H1 (cell line): ENCODE results near the gene PHACTR1. TPM values are rescaled to one million over a fixed set of nuclear protein-coding genes. Genes with fewer than 3 reads are reported as not detected.

ENCODE experiments used
- CTCF ChIA-PET: fragments of 300-600 bp; sonication (Branson Sonifier 250); formaldehyde crosslinking; loops from one replicate; lab custom pipeline; 2021; ENCODE audit not compliant: partially characterized antibody; lab: Charles Lee
- POLR2A ChIA-PET: fragments of 300-600 bp; sonication (Branson Sonifier 250); formaldehyde crosslinking; loops from one replicate; lab custom pipeline; 2021; ENCODE audit warnings: inconsistent platforms; ENCODE audit not compliant: partially characterized antibody; lab: Charles Lee
- DNase-seq, 2 experiments: peaks; one replicate each; pipeline versions ENCODE4 v3.0.0 to v3.0.0-alpha.2; 2010 to 2022; ENCODE audit warnings: low spot score in 2 of 2, low read depth in 1 of 2, mixed read lengths in 1 of 2
- FAIRE-seq: peaks from 2 replicates; lab custom pipeline; 2011; peaks lifted over from hg19 to GRCh38; lab: Jason Lieb, UNC
- H2AFZ ChIP-seq: 2 replicates; pipeline ENCODE4 v1.8.1; 2012; ENCODE audit warnings: low read length, inconsistent platforms
- H2AK5ac ChIP-seq: 2 replicates; pipeline ENCODE4 v1.6.1; 2013; ENCODE audit warnings: low read depth, low read length
- H2BK120ac ChIP-seq: replicated peaks from 2 replicates; pipeline ENCODE3; 2013; ENCODE audit warnings: low read depth, low read length, inconsistent platforms
- H2BK12ac ChIP-seq: 2 replicates; pipeline ENCODE4 v1.6.1; 2013; ENCODE audit warnings: low read depth, low read length
- H2BK15ac ChIP-seq: 2 replicates; pipeline ENCODE4 v1.6.1; 2013; ENCODE audit warnings: low read length
- H2BK20ac ChIP-seq: 2 replicates; pipeline ENCODE4 v1.6.1; 2013; ENCODE audit warnings: low read length
- H2BK5ac ChIP-seq: 2 replicates; pipeline ENCODE4 v1.6.1; 2013; ENCODE audit warnings: low read depth, low read length
- H3K14ac ChIP-seq: 2 replicates; pipeline ENCODE4 v1.6.1; 2013; ENCODE audit warnings: inconsistent platforms; ENCODE audit not compliant: insufficient read length
- H3K18ac ChIP-seq: 2 replicates; pipeline ENCODE4 v1.6.1; 2013; ENCODE audit warnings: low read length; ENCODE audit errors: extremely low read depth
- H3K23ac ChIP-seq: 2 replicates; pipeline ENCODE4 v1.6.1; 2013; ENCODE audit warnings: inconsistent platforms; ENCODE audit not compliant: insufficient read length
- H3K23me2 ChIP-seq: 2 replicates; pipeline ENCODE4 v1.6.1; 2013; ENCODE audit warnings: low read depth, low read length
- H3K27ac ChIP-seq: 2 replicates; pipeline ENCODE4 v1.6.1; 2011; ENCODE audit warnings: low read depth, low read length, inconsistent platforms
- H3K27me3 ChIP-seq, 4 experiments: replicated peaks in 1 of 4; 1 replicate in 1 of 4; 2 replicates in 3 of 4; pipeline versions ENCODE4 v1.6.1 to v1.8.1; 2011 to 2013; ENCODE audit warnings: low read length in 3 of 4, mild to moderate bottlenecking in 3 of 4, inconsistent platforms in 2 of 4, mixed read lengths in 2 of 4, moderate library complexity in 1 of 4; ENCODE audit not compliant: control insufficient read depth in 3 of 4, insufficient read depth in 3 of 4; ENCODE audit errors: extremely low read depth in 1 of 4
- H3K36me3 ChIP-seq, 4 experiments: 2 replicates each; pipeline versions ENCODE4 v1.6.1 to v1.8.1; 2011 to 2013; ENCODE audit warnings: mild to moderate bottlenecking in 4 of 4, low read length in 3 of 4, moderate library complexity in 2 of 4, control low read depth in 1 of 4, inconsistent platforms in 1 of 4; ENCODE audit not compliant: insufficient read depth in 4 of 4, control insufficient read depth in 2 of 4
- H3K4ac ChIP-seq: replicated peaks from 2 replicates; pipeline ENCODE3; 2013; ENCODE audit warnings: low read length, low read depth, mixed read lengths, inconsistent platforms; ENCODE audit not compliant: insufficient read length
- H3K4me1 ChIP-seq, 4 experiments: replicated peaks in 1 of 4; 1 replicate in 1 of 4; 2 replicates in 3 of 4; pipeline versions ENCODE4 v1.6.1 to v1.8.1; 2011 to 2013; ENCODE audit warnings: low read length in 3 of 4, inconsistent platforms in 2 of 4, mixed read lengths in 1 of 4; ENCODE audit not compliant: insufficient read depth in 4 of 4, control insufficient read depth in 3 of 4
- H3K4me2 ChIP-seq, 2 experiments: 2 replicates each; pipeline versions ENCODE4 v1.6.1 to v1.8.1; 2011 to 2013; ENCODE audit warnings: low read depth in 2 of 2, low read length in 2 of 2, control low read depth in 1 of 2, inconsistent platforms in 1 of 2, mild to moderate bottlenecking in 1 of 2; ENCODE audit not compliant: insufficient read depth in 1 of 2
- H3K4me3 ChIP-seq, 4 experiments: fragments of 200-600, 300-600 bp in 1 of 4; sonication (generic), shearing (Covaris generic), sonication (Bioruptor Twin) in 1 of 4; 2 replicates each; pipeline versions ENCODE4 v1.5.1 to v1.8.1; 2011 to 2016; ENCODE audit warnings: low read length in 4 of 4, low read depth in 3 of 4, control low read depth in 2 of 4, inconsistent platforms in 2 of 4, mild to moderate bottlenecking in 2 of 4, mixed read lengths in 1 of 4, moderate library complexity in 1 of 4; ENCODE audit not compliant: insufficient read depth in 2 of 4; ENCODE audit errors: extremely low read depth in 1 of 4
- H3K56ac ChIP-seq: replicated peaks from 2 replicates; pipeline ENCODE3; 2013; ENCODE audit warnings: low read depth, mild to moderate bottlenecking, mixed read lengths, low read length, inconsistent platforms; ENCODE audit not compliant: insufficient read length
- H3K79me1 ChIP-seq: 2 replicates; pipeline ENCODE4 v1.6.1; 2013; ENCODE audit warnings: low read depth, low read length, control low read depth
- H3K79me2 ChIP-seq, 2 experiments: 2 replicates each; pipeline versions ENCODE4 v1.6.1 to v1.8.1; 2012 to 2013; ENCODE audit warnings: low read length in 2 of 2, mild to moderate bottlenecking in 2 of 2, inconsistent platforms in 1 of 2; ENCODE audit not compliant: insufficient read depth in 2 of 2, control insufficient read depth in 1 of 2
- H3K9ac ChIP-seq, 4 experiments: replicated peaks in 1 of 4; 1 replicate in 1 of 4; 2 replicates in 3 of 4; pipeline versions ENCODE4 v1.6.1 to v1.8.1; 2011 to 2013; ENCODE audit warnings: low read depth in 3 of 4, low read length in 3 of 4, control low read depth in 2 of 4, mild to moderate bottlenecking in 2 of 4, moderate library complexity in 2 of 4, inconsistent platforms in 1 of 4; ENCODE audit errors: extremely low read depth in 1 of 4
- H3K9me3 ChIP-seq, 2 experiments: 2 replicates each; pipeline versions ENCODE4 v1.6.1 to v1.8.1; 2012 to 2013; ENCODE audit warnings: mild to moderate bottlenecking in 2 of 2, moderate library complexity in 2 of 2, control low read depth in 1 of 2, inconsistent platforms in 1 of 2, low read depth in 1 of 2, low read length in 1 of 2, mixed read lengths in 1 of 2; ENCODE audit not compliant: insufficient read depth in 2 of 2
- H4K20me1 ChIP-seq, 2 experiments: replicated peaks in 1 of 2; 2 replicates each; pipeline versions ENCODE3 to v1.8.1; 2011 to 2013; ENCODE audit warnings: inconsistent platforms in 2 of 2, low read length in 2 of 2, mild to moderate bottlenecking in 1 of 2; ENCODE audit not compliant: insufficient read depth in 2 of 2, control insufficient read depth in 1 of 2
- H4K5ac ChIP-seq: 2 replicates; pipeline ENCODE4 v1.6.1; 2013; ENCODE audit warnings: low read length, low read depth, mixed read lengths, inconsistent platforms; ENCODE audit not compliant: insufficient read length
- H4K8ac ChIP-seq: 2 replicates; pipeline ENCODE4 v1.8.0; 2013; ENCODE audit warnings: mild to moderate bottlenecking, moderate library complexity, low read length, inconsistent platforms; ENCODE audit not compliant: insufficient read depth; ENCODE audit errors: extremely low read depth
- H4K91ac ChIP-seq: replicated peaks from 2 replicates; pipeline ENCODE3; 2013; ENCODE audit warnings: low read length, mixed read lengths, inconsistent platforms; ENCODE audit not compliant: insufficient read length
- BRCA1 ChIP-seq: IDR thresholded peaks from 2 replicates; pipeline ENCODE4 v1.6.1; 2012; ENCODE audit warnings: low read depth, low read length, improper control_type of control experiment
- GTF2F1 ChIP-seq: IDR thresholded peaks from 2 replicates; pipeline ENCODE4 v1.6.1; 2012; ENCODE audit warnings: low read depth, low read length, improper control_type of control experiment, borderline replicate concordance
- HDAC2 ChIP-seq, 2 experiments: fragments of 300-600 bp in 1 of 2; sonication (generic) in 1 of 2; IDR thresholded peaks; 2 replicates each; pipeline ENCODE4 v1.6.1; 2011 to 2012; ENCODE audit warnings: low read depth in 2 of 2, low read length in 2 of 2, mild to moderate bottlenecking in 2 of 2, moderate library complexity in 2 of 2, borderline replicate concordance in 1 of 2, inconsistent platforms in 1 of 2
- SRF ChIP-seq: IDR thresholded peaks from 2 replicates; pipeline ENCODE4 v1.6.1; 2011; ENCODE audit warnings: mild to moderate bottlenecking, low read depth, low read length, moderate library complexity
- TAF7 ChIP-seq: optimal IDR thresholded peaks from 2 replicates; pipeline ENCODE3; 2011; ENCODE audit warnings: low read depth, mild to moderate bottlenecking, inconsistent platforms, low read length, moderate library complexity, borderline replicate concordance
- YY1 ChIP-seq: IDR thresholded peaks from 2 replicates; pipeline ENCODE4 v1.6.1; 2011; ENCODE audit warnings: low read depth, mild to moderate bottlenecking, low read length
- WGBS, 2 experiments: shearing (Covaris generic) in 1 of 2; methylation state at CpG; one replicate each; pipeline versions ENCODE4 v1.1.6 to v1.1.7; 2013 to 2015; ENCODE audit warnings: low lambda C conversion rate in 2 of 2, mixed read lengths in 2 of 2, inconsistent platforms in 1 of 2, low coverage in 1 of 2, missing lambda C conversion rate in 1 of 2; ENCODE audit not compliant: insufficient replicate concordance in 2 of 2, insufficient coverage in 1 of 2, insufficient read length in 1 of 2; ENCODE audit errors: extremely low coverage in 1 of 2, missing lambda C conversion rate in 1 of 2; 5-methylcytosine and 5-hydroxymethylcytosine counted together
- polyA plus RNA-seq, 7 experiments: library from polyadenylated mRNA; depleted of rRNA in 3 of 7; stranded (reverse) in 5 of 7; unstranded in 2 of 7; fragments of >200 nt in 5 of 7; fragments of 200-250 nt in 2 of 7; gene quantifications; 1 replicate in 5 of 7; 2 replicates in 1 of 7; 4 replicates in 1 of 7; pipeline versions ENCODE4 v1.2.1 to v1.2.3, GENCODE V29; 2011 to 2013; ENCODE audit warnings: missing spikeins in 2 of 7, mixed read lengths in 2 of 7
- total RNA-seq: library from RNA; stranded (reverse); fragmentation: NEBNext Ultra II Directional; extraction: Animal tissue kit (Norgen Biotek cat#: 25700); gene quantifications from 2 replicates; pipeline ENCODE4 v1.2.1, GENCODE V29; 2021
- TF ChIP-seq, protein P1 (sequence below), 3 experiments: IDR thresholded peaks; 1 replicate in 2 of 3; 2 replicates in 1 of 3; pipeline versions ENCODE4 v1.5.1 to v1.6.1; 2011; ENCODE audit warnings: low read length in 3 of 3, mild to moderate bottlenecking in 3 of 3, inconsistent platforms in 2 of 3, low read depth in 1 of 3, moderate library complexity in 1 of 3; ENCODE audit not compliant: insufficient read depth in 1 of 3; ENCODE audit errors: control extremely low read depth in 1 of 3
- TF ChIP-seq, protein P2 (sequence below): IDR thresholded peaks from 2 replicates; pipeline ENCODE4 v1.6.1; 2011; ENCODE audit warnings: low read length, improper control_type of control experiment

Gene PHACTR1
- total and polyA plus RNA-seq, 2 of the 8 experiments (the other 6 are each of a cell fraction or from before 2014, with no cell fraction given), result 3.9 to 17.1 TPM

DNA sequence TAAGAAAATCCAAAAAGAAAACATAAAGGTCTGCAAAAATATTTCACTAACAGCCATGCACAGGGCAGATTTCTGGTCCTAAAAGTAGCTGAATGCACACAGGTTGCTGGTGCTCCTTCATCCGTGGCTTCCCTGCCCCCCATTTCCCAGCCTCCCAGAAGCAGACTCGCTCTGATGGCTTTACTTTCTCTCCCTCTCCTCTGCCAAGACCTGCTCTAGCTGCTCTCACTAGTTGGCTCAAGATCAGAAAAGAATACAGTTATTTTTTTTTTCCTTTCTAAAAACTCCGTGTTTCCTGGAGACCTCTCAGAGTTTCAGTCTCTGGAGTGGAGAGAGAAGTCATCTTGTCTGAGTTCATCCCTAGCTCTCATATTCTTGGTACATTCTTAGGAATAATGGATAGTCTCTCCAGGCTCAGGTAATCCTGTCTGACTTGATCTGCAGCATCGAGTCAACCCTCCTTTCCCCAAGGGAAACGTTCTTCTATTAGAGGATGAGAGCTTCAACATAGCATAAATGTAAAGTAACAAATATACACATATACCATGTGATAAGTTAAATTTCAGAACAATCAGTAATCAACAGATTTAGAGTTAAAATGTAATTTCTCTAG, 397.5 kb downstream of the PHACTR1 start:
- POLR2A ChIA-PET, result no interaction called here
- H2AK5ac ChIP-seq, result no peak overlapping the region
- H3K56ac ChIP-seq, result no peak overlapping the region
- no peaks in the 10 kb centered on the region for H3K36me3 ChIP-seq
- WGBS, 2 experiments, result 81% methylated on average over 5 of the region's 5 CpGs; no CpG with 5 or more reads in 1 of the 2 experiments
- no peaks in the 10 kb centered on the region for H3K9me3 ChIP-seq
- H2BK120ac ChIP-seq, result no peak overlapping the region
- H4K20me1 ChIP-seq, result no peaks in the 10 kb centered on the region
- H2BK5ac ChIP-seq, result no peak overlapping the region
- H3K9ac ChIP-seq, result no peak overlapping the region
- H4K91ac ChIP-seq, result no peak overlapping the region
- no peaks in the 10 kb centered on the region for H3K27me3 ChIP-seq
- H3K14ac ChIP-seq, result no peak overlapping the region
- no peak overlapping the region for H2BK20ac ChIP-seq
- H3K79me1 ChIP-seq, result no peaks in the 10 kb centered on the region
- H2BK12ac ChIP-seq, result no peak overlapping the region
- CTCF ChIA-PET, result interaction anchor here (0.7 to 4.7 kb wide), 4 partner anchors 9 to 203 kb away, joined by 3 to 26 read pairs (median 4); no protein-coding TSS in a partner anchor
- no peaks in the 10 kb centered on the region for H3K23me2 ChIP-seq
- H2AFZ ChIP-seq, result no peak overlapping the region
- H3K4me3 ChIP-seq, result no peak overlapping the region
- FAIRE-seq, result no peak
- H3K4me2 ChIP-seq, result no peak overlapping the region
- no peak overlapping the region for H2BK15ac ChIP-seq
- no peak overlapping the region for H4K8ac ChIP-seq
- H3K18ac ChIP-seq, result no peak overlapping the region
- H3K4me1 ChIP-seq, result peaks cover 0 to 2% (median 0%) of the 10 kb centered on the region in 4 experiments; a peak in 2 of 7 replicates
- H3K23ac ChIP-seq, result no peak overlapping the region
- H3K27ac ChIP-seq, result no peak overlapping the region
- no peaks in the 10 kb centered on the region for H3K79me2 ChIP-seq
- H4K5ac ChIP-seq, result no peak overlapping the region
- no peak overlapping the region for H3K4ac ChIP-seq
- DNase-seq, result no peak
- TF ChIP-seq BRCA1 (no peak), TAF7 (no peak), GTF2F1 (no peak), SRF (no peak), HDAC2 (IDR thresholded peaks at IDR 0.05; ENCODE audit: borderline replicate concordance in 1 of 2, low read depth in 2 of 2, low read length in 2 of 2) (no peak), YY1 (no peak)
- TF ChIP-seq, protein P1, sequence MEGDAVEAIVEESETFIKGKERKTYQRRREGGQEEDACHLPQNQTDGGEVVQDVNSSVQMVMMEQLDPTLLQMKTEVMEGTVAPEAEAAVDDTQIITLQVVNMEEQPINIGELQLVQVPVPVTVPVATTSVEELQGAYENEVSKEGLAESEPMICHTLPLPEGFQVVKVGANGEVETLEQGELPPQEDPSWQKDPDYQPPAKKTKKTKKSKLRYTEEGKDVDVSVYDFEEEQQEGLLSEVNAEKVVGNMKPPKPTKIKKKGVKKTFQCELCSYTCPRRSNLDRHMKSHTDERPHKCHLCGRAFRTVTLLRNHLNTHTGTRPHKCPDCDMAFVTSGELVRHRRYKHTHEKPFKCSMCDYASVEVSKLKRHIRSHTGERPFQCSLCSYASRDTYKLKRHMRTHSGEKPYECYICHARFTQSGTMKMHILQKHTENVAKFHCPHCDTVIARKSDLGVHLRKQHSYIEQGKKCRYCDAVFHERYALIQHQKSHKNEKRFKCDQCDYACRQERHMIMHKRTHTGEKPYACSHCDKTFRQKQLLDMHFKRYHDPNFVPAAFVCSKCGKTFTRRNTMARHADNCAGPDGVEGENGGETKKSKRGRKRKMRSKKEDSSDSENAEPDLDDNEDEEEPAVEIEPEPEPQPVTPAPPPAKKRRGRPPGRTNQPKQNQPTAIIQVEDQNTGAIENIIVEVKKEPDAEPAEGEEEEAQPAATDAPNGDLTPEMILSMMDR (IDR thresholded peaks at IDR 0.05; ENCODE audit: control extremely low read depth in 1 of 3, insufficient read depth in 1 of 3, low read depth in 1 of 3, low read length in 3 of 3), result no peak
- TF ChIP-seq, protein P2, sequence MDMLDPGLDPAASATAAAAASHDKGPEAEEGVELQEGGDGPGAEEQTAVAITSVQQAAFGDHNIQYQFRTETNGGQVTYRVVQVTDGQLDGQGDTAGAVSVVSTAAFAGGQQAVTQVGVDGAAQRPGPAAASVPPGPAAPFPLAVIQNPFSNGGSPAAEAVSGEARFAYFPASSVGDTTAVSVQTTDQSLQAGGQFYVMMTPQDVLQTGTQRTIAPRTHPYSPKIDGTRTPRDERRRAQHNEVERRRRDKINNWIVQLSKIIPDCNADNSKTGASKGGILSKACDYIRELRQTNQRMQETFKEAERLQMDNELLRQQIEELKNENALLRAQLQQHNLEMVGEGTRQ, result no peak
